Omental fat pad (tissue), 4 donors: Measurements from ENCODE around the gene KATNB1. TPM values are rescaled to one million over a fixed set of nuclear protein-coding genes. Genes with fewer than 3 reads are reported as not detected.

ENCODE experiments used
- ATAC-seq: fragments of 150-250 bp; one replicate; pipeline ENCODE4 v1.9.1; 2016; ENCODE audit warnings: mild to moderate bottlenecking, moderate library complexity; ENCODE audit not compliant: low FRiP score
- DNase-seq: peaks from one replicate; pipeline ENCODE4 v3.0.0-alpha.2; 2019; ENCODE audit warnings: low spot score
- CTCF ChIP-seq, 3 donors: fragments of 450-650 bp; IDR thresholded peaks; one replicate each; pipeline ENCODE4 v1.5.1; 2016 to 2017; ENCODE audit warnings: antibody characterized with exemption in 3 of 3, mild to moderate bottlenecking in 3 of 3, moderate library complexity in 2 of 3
- small RNA-seq: library from RNA; depleted of rRNA; stranded (forward); fragments of <200 nt; gene quantifications from one replicate; pipeline ENCODE3, GENCODE V24; 2016
- total RNA-seq, 4 donors: library from RNA; depleted of rRNA; stranded (reverse); fragments of >200 nt; gene quantifications; one replicate each; pipeline ENCODE4 v1.1.0, GENCODE V29; 2016

The KATNB1 gene
- total RNA-seq, 4 donors from 2014 or later: 8.7 to 23.5 (median 14.1) TPM

DNA sequence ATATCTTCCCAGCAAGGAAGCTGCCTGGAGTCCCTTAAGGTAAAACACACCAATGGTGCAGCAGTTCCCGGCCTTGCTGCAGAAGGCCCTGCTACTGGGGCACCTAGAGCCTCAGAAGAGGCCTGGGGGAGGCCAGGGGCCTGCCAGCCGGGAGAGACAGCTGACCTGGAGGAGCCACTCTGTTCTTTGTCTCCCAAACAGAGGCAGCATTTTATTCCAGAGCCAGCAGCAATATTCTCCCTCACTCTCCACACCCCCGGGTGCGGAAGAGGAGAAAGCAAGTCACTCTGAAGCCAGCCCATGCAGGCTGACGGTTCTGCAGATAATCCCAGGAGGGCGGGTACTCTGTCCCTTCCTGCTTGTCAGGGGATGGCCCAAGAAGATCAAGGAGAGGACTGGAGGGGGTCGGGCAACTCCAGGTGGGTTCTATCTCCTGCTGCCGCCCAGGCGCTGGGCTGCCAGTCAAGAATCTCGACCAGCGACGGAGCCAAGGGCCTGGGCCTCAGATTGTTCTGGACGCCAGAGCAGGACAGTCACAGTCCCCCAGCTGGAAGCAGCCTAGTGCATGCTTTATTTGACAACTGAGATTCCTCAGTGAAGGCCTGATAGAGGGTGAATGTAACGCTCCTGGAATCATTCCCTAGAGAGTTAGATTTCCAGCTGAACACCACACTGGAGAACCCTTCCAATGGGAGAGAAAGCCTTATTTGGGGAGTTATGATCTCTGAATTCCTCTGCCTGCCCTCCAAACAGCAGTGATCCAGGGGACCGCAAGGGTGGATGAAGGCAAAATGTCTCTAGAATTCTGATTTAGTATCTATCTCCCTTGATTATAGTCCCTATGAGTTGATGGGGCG lies 67.8 kb downstream of the KATNB1 start:
- DNase-seq: no peak
- no peak for TF ChIP-seq CTCF (IDR thresholded peaks at IDR 0.05)

GRCh38 chr16:57804111-57804837 lies 68.7 kb downstream of the KATNB1 start:
- ATAC-seq (no peak), DNase-seq (no peak)
- no peak for TF ChIP-seq CTCF (IDR thresholded peaks at IDR 0.05)

More for the DNA sequence above, 67.8 kb downstream of the KATNB1 start:
- no peak for ATAC-seq

DNA sequence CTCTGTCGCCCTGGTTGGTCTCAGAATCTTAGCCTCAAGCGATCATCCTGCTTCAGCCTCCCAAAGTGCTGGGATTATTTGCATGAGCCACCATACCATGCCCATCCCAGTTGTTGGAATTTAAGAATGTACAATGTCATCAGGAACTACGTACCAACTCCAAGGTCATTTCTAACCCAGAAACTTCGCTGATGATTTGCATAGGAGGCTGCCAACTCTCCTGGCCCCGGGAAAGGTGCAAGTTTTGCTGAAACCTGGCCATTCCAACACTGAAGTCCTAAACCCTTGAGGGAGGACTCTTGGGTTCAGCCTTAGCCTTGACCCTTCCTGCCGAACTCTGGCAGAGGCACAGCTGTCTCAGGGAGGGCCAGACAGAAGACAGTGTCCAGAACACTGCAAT lies 69.6 kb downstream of the KATNB1 start:
- TF ChIP-seq CTCF (IDR thresholded peaks at IDR 0.05): no peak
- DNase-seq: no peak
- ATAC-seq: no peak

Small RNA genes within 50 kb of the gene (small RNA-seq; reads per million reads assigned to genes)
- gene MIR6772: not detected

Other genes starting within 250 kb of the KATNB1 start
- 10 to 100 TPM in 3 of 4 donors, 1 to 10 TPM in 1; 5.9 to 36.3 (median 12.9) TPM for gene DOK4, start 249.3 kb upstream of the KATNB1 start, total RNA-seq
- 1 to 10 TPM; 3.5 to 9.8 (median 7.8) TPM for gene CCDC102A, start 199.2 kb upstream of the KATNB1 start, total RNA-seq
- gene ADGRG5, start 193.1 kb upstream of the KATNB1 start, total RNA-seq: under 1 TPM in 2 of 4 donors, not detected in 2; 0.31 to 0.37 TPM
- 10 to 100 TPM; 15.3 to 99.1 (median 70.5) TPM for gene ADGRG1, start 107.1 kb upstream of the KATNB1 start, total RNA-seq
- gene ADGRG3, start 67.5 kb upstream of the KATNB1 start, total RNA-seq: 10 to 100 TPM in 1 of 4 donors, 1 to 10 TPM in 3; 2.3 to 17.7 (median 4.4) TPM
- under 1 TPM in 1 of 4 donors, not detected in 3; 0.65 TPM for gene DRC7, start 41.0 kb upstream of the KATNB1 start, total RNA-seq
- gene KIFC3, start 66.7 kb downstream of the KATNB1 start, total RNA-seq: 10 to 100 TPM; 41.5 to 96.9 (median 58.9) TPM
- not detected for gene CNGB1, start 235.4 kb downstream of the KATNB1 start, total RNA-seq